Smooth muscle cell (in vitro differentiated cells): ENCODE measurements around the gene MARCHF3. TPM values are rescaled to one million over a fixed set of nuclear protein-coding genes. Genes with fewer than 3 reads are reported as not detected.
A peak's percentile ranks its signal among the peaks of the same experiment; 100 is the strongest.

Experiments
- DNase-seq: peaks from one replicate; lab custom pipeline; 2025; ENCODE audit not compliant: unreplicated experiment; lab: John Stamatoyannopoulos, UW
- H2AFZ ChIP-seq: fragments of 200-600 bp; sonication (generic); 2 replicates; pipeline ENCODE4 v1.6.0; 2016; ENCODE audit warnings: antibody characterized with exemption, low read depth, mild to moderate bottlenecking
- H3F3A ChIP-seq: fragments of 200-600 bp; sonication (generic); 2 replicates; pipeline ENCODE4 v1.6.0; 2017; ENCODE audit warnings: antibody characterized with exemption, low read depth
- H3K27ac ChIP-seq: fragments of 200-600 bp; sonication (generic); 2 replicates; pipeline ENCODE4 v1.5.1; 2016; ENCODE audit warnings: low read depth, mild to moderate bottlenecking
- H3K27me3 ChIP-seq: fragments of 200-600 bp; sonication (generic); 2 replicates; pipeline ENCODE4 v1.6.1; 2016; ENCODE audit warnings: low read depth, mild to moderate bottlenecking
- H3K36me3 ChIP-seq: fragments of 200-600 bp; sonication (generic); 2 replicates; pipeline ENCODE4 v1.5.1; 2016; ENCODE audit warnings: low read depth
- H3K4me1 ChIP-seq: fragments of 200-600 bp; sonication (generic); 2 replicates; pipeline ENCODE4 v1.5.1; 2016; ENCODE audit warnings: low read depth
- H3K4me2 ChIP-seq: fragments of 200-600 bp; sonication (generic); 2 replicates; pipeline ENCODE4 v1.6.0; 2016; ENCODE audit warnings: mild to moderate bottlenecking
- H3K4me3 ChIP-seq: fragments of 200-600 bp; sonication (generic); 2 replicates; pipeline ENCODE4 v1.5.1; 2016; ENCODE audit warnings: mild to moderate bottlenecking
- H3K79me2 ChIP-seq: fragments of 200-600 bp; sonication (generic); 2 replicates; pipeline ENCODE4 v1.6.0; 2016; ENCODE audit warnings: low read depth, mild to moderate bottlenecking
- H3K9ac ChIP-seq: fragments of 200-600 bp; sonication (generic); 2 replicates; pipeline ENCODE4 v1.6.0; 2016; ENCODE audit warnings: low read depth
- H3K9me3 ChIP-seq: fragments of 200-600 bp; sonication (generic); replicated peaks from 2 replicates; pipeline ENCODE4 v1.5.1; 2016; ENCODE audit warnings: low read depth
- H4K20me1 ChIP-seq: fragments of 200-600 bp; sonication (generic); 2 replicates; pipeline ENCODE4 v1.6.0; 2016; ENCODE audit warnings: low read depth
- CTCF ChIP-seq: fragments of 200-600 bp; sonication (generic); IDR thresholded peaks from 2 replicates; pipeline ENCODE4 v1.5.1; 2017; ENCODE audit warnings: borderline replicate concordance, mild to moderate bottlenecking, antibody characterized with exemption; ENCODE audit not compliant: insufficient read depth, poor library complexity, severe bottlenecking
- WGBS: methylation state at CpG from one replicate; pipeline ENCODE4 v1.1.7; 2016; ENCODE audit warnings: low lambda C conversion rate; 5-methylcytosine and 5-hydroxymethylcytosine counted together
- polyA plus RNA-seq: library from polyadenylated mRNA; unstranded; fragments of >200 nt; fragmentation: Nextera tagmentation; extraction: Ambion mirVana; gene quantifications from 2 replicates; pipeline ENCODE4 v1.2.1, GENCODE V29; 2016
- total RNA-seq: library from RNA; depleted of rRNA; stranded (reverse); fragments of >200 nt; gene quantifications from 2 replicates; pipeline ENCODE4 v1.2.3, GENCODE V29; 2014

MARCHF3 gene
- total and polyA plus RNA-seq, 2 experiments from 2014 or later, result 17.8 to 30.8 TPM

- no peak overlapping the region for H3K9ac ChIP-seq
- H3K27me3 ChIP-seq, result no peaks in the 10 kb centered on the region
- H3K9me3 ChIP-seq, result no peaks in the 10 kb centered on the region
- no peak for TF ChIP-seq CTCF
- no peak overlapping the region for H2AFZ ChIP-seq
- H3K27ac ChIP-seq, result no peak overlapping the region
- no peaks in the 10 kb centered on the region for H3K4me1 ChIP-seq
- H3K79me2 ChIP-seq, result no peaks in the 10 kb centered on the region
- no peak overlapping the region for H3K4me2 ChIP-seq
- no peaks in the 10 kb centered on the region for H4K20me1 ChIP-seq
- H3K4me3 ChIP-seq, result no peak overlapping the region
- no peaks in the 10 kb centered on the region for H3K36me3 ChIP-seq
- no peak for DNase-seq
- no peaks in the 10 kb centered on the region for H3F3A ChIP-seq
- 84% methylated on average over 5 of the region's 5 CpGs for WGBS
Measured at GRCh38 chr5:126920291-126920690, 110.1 kb downstream of the MARCHF3 start.

- H3F3A ChIP-seq, result no peaks in the 10 kb centered on the region
- H2AFZ ChIP-seq, result no peak overlapping the region
- 92% methylated on average over 7 of the region's 7 CpGs for WGBS
- no peak overlapping the region for H3K9ac ChIP-seq
- no peaks in the 10 kb centered on the region for H3K4me1 ChIP-seq
- no peak overlapping the region for H3K27ac ChIP-seq
- H3K79me2 ChIP-seq, result no peaks in the 10 kb centered on the region
- no peak overlapping the region for H3K4me2 ChIP-seq
- no peaks in the 10 kb centered on the region for H4K20me1 ChIP-seq
- H3K36me3 ChIP-seq, result no peaks in the 10 kb centered on the region
- no peak for TF ChIP-seq CTCF
- H3K27me3 ChIP-seq, result no peaks in the 10 kb centered on the region
- no peaks in the 10 kb centered on the region for H3K9me3 ChIP-seq
- no peak overlapping the region for H3K4me3 ChIP-seq
- DNase-seq, result no peak
Measured at GRCh38 chr5:126919566-126919965, 110.8 kb downstream of the MARCHF3 start.

GRCh38 chr5:126918615-126918957, 111.8 kb downstream of the MARCHF3 start:
- Histone ChIP-seq H3K27me3 (no peaks in the 10 kb centered on the region), H3F3A (no peaks in the 10 kb centered on the region), H3K4me3 (no peak overlapping the region), H4K20me1 (no peaks in the 10 kb centered on the region), H2AFZ (no peak overlapping the region), H3K27ac (no peak overlapping the region), H3K4me2 (peak overlapping the region; percentile 35), H3K36me3 (no peaks in the 10 kb centered on the region), H3K4me1 (no peaks in the 10 kb centered on the region), H3K9ac (no peak overlapping the region), H3K9me3 (no peaks in the 10 kb centered on the region), H3K79me2 (no peaks in the 10 kb centered on the region)
- no peak for DNase-seq
- no peak for TF ChIP-seq CTCF
- WGBS, result 94% methylated on average over 3 of the region's 3 CpGs

- DNase-seq, result no peak
- no peak overlapping the region for H2AFZ ChIP-seq
- H3K4me3 ChIP-seq, result no peak overlapping the region
- no peaks in the 10 kb centered on the region for H3K4me1 ChIP-seq
- H3K36me3 ChIP-seq, result no peaks in the 10 kb centered on the region
- TF ChIP-seq CTCF, result no peak
- H3K9ac ChIP-seq, result no peak overlapping the region
- no peaks in the 10 kb centered on the region for H3K27me3 ChIP-seq
- H3K79me2 ChIP-seq, result no peaks in the 10 kb centered on the region
- H3K27ac ChIP-seq, result no peak overlapping the region
- peak overlapping the region; percentile 35 for H3K4me2 ChIP-seq
- WGBS, result 60% methylated on average over 9 of the region's 9 CpGs
- H4K20me1 ChIP-seq, result no peaks in the 10 kb centered on the region
- no peaks in the 10 kb centered on the region for H3K9me3 ChIP-seq
- H3F3A ChIP-seq, result no peaks in the 10 kb centered on the region
Measured at GRCh38 chr5:126917918-126918614, 112.3 kb downstream of the MARCHF3 start.
